ENCODE data around the gene ZNF385B. TPM values are rescaled to one million over a fixed set of nuclear protein-coding genes. Genes with fewer than 3 reads are reported as not detected.

Gene ZNF385B
- total RNA-seq, 1 experiment from 2014 or later: 0.77 TPM

GRCh38 chr2:179772346-179772745 lies 89.1 kb downstream of the ZNF385B start:
- Histone ChIP-seq H3K27me3 (replicated peaks; ENCODE audit: control insufficient read depth, insufficient read depth, low read length) (no peaks in the 10 kb centered on the region), H3K9me3 (no peaks in the 10 kb centered on the region; the same call in 1 of the 2 replicates), H3K4me1 (no peaks in the 10 kb centered on the region), H3K36me3 (ENCODE audit: control insufficient read depth, insufficient read depth, low read length) (no peaks in the 10 kb centered on the region), H3K4me3 (ENCODE audit: low read depth, low read length) (no peak overlapping the region)
- peaks cover 12% of the 10 kb centered on the region for H3K27me3 Mint-ChIP-seq (ENCODE audit: insufficient read depth, unreplicated experiment)
- no peaks in the 10 kb centered on the region for H3K36me3 Mint-ChIP-seq (ENCODE audit: insufficient read depth, unreplicated experiment)
- intact Hi-C loops (cut with micrococcal nuclease; ENCODE audit: unreplicated experiment): no loop called here
- POLR2A ChIA-PET: no interaction called here
- no peaks in the 10 kb centered on the region for H3K4me1 Mint-ChIP-seq (ENCODE audit: low read depth, unreplicated experiment)
- no peak for TF ChIP-seq CTCF (IDR thresholded peaks at IDR 0.05; ENCODE audit: insufficient read depth in 1 of 2, low read depth in 1 of 2, low read length in 1 of 2, severe bottlenecking in 1 of 2, unreplicated experiment in 1 of 2)
- H3K9me3 Mint-ChIP-seq (ENCODE audit: unreplicated experiment): no peaks in the 10 kb centered on the region
- BruUV-seq (replicated peaks): no TSS peak
- CTCF ChIA-PET: no interaction called here
- DNase-seq: no peak
- H3K4me3 Mint-ChIP-seq (ENCODE audit: unreplicated experiment): no peak overlapping the region
- H3K27ac Mint-ChIP-seq (ENCODE audit: unreplicated experiment): no peak overlapping the region

- H3K4me3 Mint-ChIP-seq (ENCODE audit: unreplicated experiment): no peak overlapping the region
- no peak for TF ChIP-seq CTCF (IDR thresholded peaks at IDR 0.05; ENCODE audit: insufficient read depth in 1 of 2, low read depth in 1 of 2, low read length in 1 of 2, severe bottlenecking in 1 of 2, unreplicated experiment in 1 of 2)
- Histone ChIP-seq H3K36me3 (ENCODE audit: control insufficient read depth, insufficient read depth, low read length) (no peaks in the 10 kb centered on the region), H3K9me3 (no peaks in the 10 kb centered on the region), H3K4me3 (ENCODE audit: low read depth, low read length) (no peak overlapping the region), H3K27me3 (replicated peaks; ENCODE audit: control insufficient read depth, insufficient read depth, low read length) (no peaks in the 10 kb centered on the region), H3K4me1 (no peaks in the 10 kb centered on the region)
- no TSS peak for BruUV-seq (replicated peaks)
- H3K27ac Mint-ChIP-seq (ENCODE audit: unreplicated experiment): no peak overlapping the region
- H3K9me3 Mint-ChIP-seq (ENCODE audit: unreplicated experiment): no peaks in the 10 kb centered on the region
- H3K4me1 Mint-ChIP-seq (ENCODE audit: low read depth, unreplicated experiment): no peaks in the 10 kb centered on the region
- no peak for DNase-seq
- H3K36me3 Mint-ChIP-seq (ENCODE audit: insufficient read depth, unreplicated experiment): no peaks in the 10 kb centered on the region
- intact Hi-C loops (cut with micrococcal nuclease; ENCODE audit: unreplicated experiment): no loop called here
- H3K27me3 Mint-ChIP-seq (ENCODE audit: insufficient read depth, unreplicated experiment): peaks cover 12% of the 10 kb centered on the region
- ChIA-PET CTCF (no interaction called here), POLR2A (no interaction called here)
Observed at GRCh38 chr2:179771791-179772190, 89.6 kb downstream of the ZNF385B start.

- H3K9me3 Mint-ChIP-seq (ENCODE audit: unreplicated experiment): no peaks in the 10 kb centered on the region
- Histone ChIP-seq H3K27me3 (replicated peaks; ENCODE audit: control insufficient read depth, insufficient read depth, low read length) (no peaks in the 10 kb centered on the region), H3K4me1 (no peaks in the 10 kb centered on the region), H3K9me3 (no peaks in the 10 kb centered on the region), H3K36me3 (ENCODE audit: control insufficient read depth, insufficient read depth, low read length) (no peaks in the 10 kb centered on the region), H3K4me3 (ENCODE audit: low read depth, low read length) (no peak overlapping the region)
- POLR2A ChIA-PET: no interaction called here
- no peak overlapping the region for H3K4me3 Mint-ChIP-seq (ENCODE audit: unreplicated experiment)
- BruUV-seq (replicated peaks): no TSS peak
- no peaks in the 10 kb centered on the region for H3K4me1 Mint-ChIP-seq (ENCODE audit: low read depth, unreplicated experiment)
- no peak for DNase-seq
- intact Hi-C loops (cut with micrococcal nuclease; ENCODE audit: unreplicated experiment): no loop called here
- H3K27me3 Mint-ChIP-seq (ENCODE audit: insufficient read depth, unreplicated experiment): peaks cover 13% of the 10 kb centered on the region
- H3K27ac Mint-ChIP-seq (ENCODE audit: unreplicated experiment): no peak overlapping the region
- H3K36me3 Mint-ChIP-seq (ENCODE audit: insufficient read depth, unreplicated experiment): no peaks in the 10 kb centered on the region
- TF ChIP-seq CTCF (IDR thresholded peaks at IDR 0.05; ENCODE audit: insufficient read depth in 1 of 2, low read depth in 1 of 2, low read length in 1 of 2, severe bottlenecking in 1 of 2, unreplicated experiment in 1 of 2): no peak
- CTCF ChIA-PET: no interaction called here
Observed at GRCh38 chr2:179770029-179770428, 91.4 kb downstream of the ZNF385B start.

Data from Caco-2 (cell line).